Measurements from ENCODE around the gene FREY1.

The FREY1 gene

GRCh38 chr11:45906965-45907611, at the start of gene FREY1:
TSS of gene FREY1 (minus strand) at chr11:45907271. CDS start at chr11:45907245, 26 bp downstream.
- POLR2A ChIA-PET = interaction anchor here (1.0 to 1.1 kb wide), 2 partner anchors 9 to 10 kb away, joined by 3 to 10 read pairs; partner anchors contain the start of gene PEX16
- Histone ChIP-seq H3K27ac (ENCODE audit: extremely low read depth, low read depth, low read length) (no peak within 1 kb of the TSS), H3K4me1 (ENCODE audit: control insufficient read depth, insufficient read depth, low read length) (no peaks in the 10 kb centered on the region), H3K4me3 (ENCODE audit: low read depth, low read length) (no peak within 1 kb of the TSS), H3K9me3 (ENCODE audit: control insufficient read depth, insufficient read depth, low read depth, low read length) (no peaks in the 10 kb centered on the region), H3K36me3 (ENCODE audit: control insufficient read depth in 2 of 2, insufficient read depth in 1 of 2, low read length in 2 of 2) (peaks cover 0 to 54% of the 10 kb centered on the region in 2 experiments; a peak in 2 of 3 replicates)
- CTCF ChIA-PET = no interaction called here
- no peak for TF ChIP-seq ZNF132 (tag by site-specific recombination; IDR thresholded peaks at IDR 0.05; ENCODE audit: borderline replicate concordance)
- TF ChIP-seq ZNF416 (tag by site-specific recombination; IDR thresholded peaks at IDR 0.05) = no peak
- no peak for TF ChIP-seq BCL6B (tag by site-specific recombination; IDR thresholded peaks at IDR 0.05)
- TF ChIP-seq ZNF23 (tag by site-specific recombination; IDR thresholded peaks at IDR 0.05; ENCODE audit: borderline replicate concordance) = no peak
- no peak for TF ChIP-seq ZSCAN5A (tag by site-specific recombination; IDR thresholded peaks at IDR 0.05)

GRCh38 chr11:45949992-45950407, 42.9 kb upstream of the FREY1 start:
- Histone ChIP-seq H3K36me3 (ENCODE audit: control insufficient read depth in 2 of 2, insufficient read depth in 1 of 2, low read length in 2 of 2) (peaks cover 0 to 66% of the 10 kb centered on the region in 2 experiments; a peak in 1 of 3 replicates), H3K4me1 (ENCODE audit: control insufficient read depth, insufficient read depth, low read length) (no peaks in the 10 kb centered on the region), H3K27ac (ENCODE audit: extremely low read depth, low read depth, low read length) (no peak overlapping the region), H3K4me3 (ENCODE audit: low read depth, low read length) (no peak overlapping the region), H3K9me3 (ENCODE audit: control insufficient read depth, insufficient read depth, low read depth, low read length) (no peaks in the 10 kb centered on the region)
- ChIA-PET CTCF (interaction anchor here (0.7 to 2.2 kb wide), 3 partner anchors 15 to 77 kb away, joined by 3 to 13 read pairs (median 5); no protein-coding TSS in a partner anchor), POLR2A (interaction anchor here (0.9 kb wide), 1 partner anchor 23 kb away, joined by 3 read pairs; no protein-coding TSS in a partner anchor)
- TF ChIP-seq GLI2 (tag by site-specific recombination; IDR thresholded peaks at IDR 0.05; ENCODE audit: borderline replicate concordance, low read depth) = no peak
- TF ChIP-seq ZNF350 (tag by site-specific recombination; IDR thresholded peaks at IDR 0.05) = no peak
- no peak for TF ChIP-seq ZNF837 (tag by site-specific recombination; IDR thresholded peaks at IDR 0.05)
- no peak for TF ChIP-seq ZNF701 (tag by site-specific recombination; IDR thresholded peaks at IDR 0.05)
- TF ChIP-seq ZNF214 (tag by site-specific recombination; IDR thresholded peaks at IDR 0.05; ENCODE audit: borderline replicate concordance) = no peak
- TF ChIP-seq ZNF26 (tag by site-specific recombination; IDR thresholded peaks at IDR 0.05) = no peak
- no peak for TF ChIP-seq SP7 (tag by site-specific recombination; IDR thresholded peaks at IDR 0.05)
- TF ChIP-seq PBX3 (CRISPR knock-in tag; IDR thresholded peaks at IDR 0.05) = no peak
- TF ChIP-seq ZNF184 (tag by site-specific recombination; IDR thresholded peaks at IDR 0.05) = no peak
- TF ChIP-seq HOXA7 (CRISPR knock-in tag; IDR thresholded peaks at IDR 0.05; ENCODE audit: borderline replicate concordance) = no peak
- no peak for TF ChIP-seq ZNF677 (tag by site-specific recombination; IDR thresholded peaks at IDR 0.05)
- no peak for TF ChIP-seq PRDM1 (tag by site-specific recombination; IDR thresholded peaks at IDR 0.05)
- no peak for TF ChIP-seq ZNF19 (tag by site-specific recombination; IDR thresholded peaks at IDR 0.05; ENCODE audit: low read depth)
- no peak for TF ChIP-seq ZNF211 (tag by site-specific recombination; IDR thresholded peaks at IDR 0.05; ENCODE audit: low read depth)

Measured in HEK293 (cell line).